A673 (cell line): ENCODE results near the gene PRMT9. TPM values are rescaled to one million over a fixed set of nuclear protein-coding genes. Genes with fewer than 3 reads are reported as not detected.

Experiments used
- BruUV-seq: library from RNA; stranded (reverse); fragments of 400-500 nt; replicated peaks from 2 replicates; lab custom pipeline; 2021; lab: Mats Ljungman, UMichigan
- CTCF ChIA-PET: fragments of 300-600 bp; sonication (Branson Sonifier 250); formaldehyde crosslinking; loops from one replicate; lab custom pipeline; 2022; ENCODE audit warnings: antibody characterized with exemption; lab: Charles Lee
- POLR2A ChIA-PET: fragments of 300-600 bp; sonication (Branson Sonifier 250); formaldehyde crosslinking; loops from one replicate; lab custom pipeline; 2022; ENCODE audit warnings: antibody characterized with exemption; ENCODE audit not compliant: low non-redundant PET; lab: Charles Lee
- DNase-seq: peaks from one replicate; pipeline ENCODE4 v3.0.0-alpha.2; 2015; ENCODE audit warnings: low spot score
- H3K27ac ChIP-seq: fragments of 200-600 bp; sonication (generic); 2 replicates; pipeline ENCODE4 v1.5.1; 2016; ENCODE audit warnings: mixed run types, low read depth, mild to moderate bottlenecking, mixed read lengths, antibody characterized with exemption, low read length; ENCODE audit not compliant: poor library complexity, severe bottlenecking
- H3K27me3 ChIP-seq: fragments of 200-600 bp; sonication (generic); replicated peaks from 2 replicates; pipeline ENCODE4 v1.6.1; 2017; ENCODE audit warnings: mixed run types, low read depth, mild to moderate bottlenecking, mixed read lengths, antibody characterized with exemption, low read length; ENCODE audit not compliant: insufficient read depth, poor library complexity
- H3K36me3 ChIP-seq: fragments of 200-600 bp; sonication (generic); 2 replicates; pipeline ENCODE4 v1.6.1; 2016; ENCODE audit warnings: mixed run types, mild to moderate bottlenecking, mixed read lengths, antibody characterized with exemption, low read length; ENCODE audit not compliant: insufficient read depth, poor library complexity, severe bottlenecking
- H3K4me1 ChIP-seq: fragments of 200-600 bp; sonication (generic); 2 replicates; pipeline ENCODE4 v1.6.1; 2017; ENCODE audit warnings: mixed run types, mild to moderate bottlenecking, mixed read lengths, antibody characterized with exemption, low read length; ENCODE audit not compliant: insufficient read depth, poor library complexity, severe bottlenecking
- H3K4me3 ChIP-seq: fragments of 200-600 bp; sonication (generic); 2 replicates; pipeline ENCODE4 v1.5.1; 2016; ENCODE audit warnings: low read depth, mixed run types, mild to moderate bottlenecking, mixed read lengths, low read length; ENCODE audit not compliant: poor library complexity, severe bottlenecking
- H3K9me3 ChIP-seq: fragments of 200-600 bp; sonication (generic); 2 replicates; pipeline ENCODE4 v1.6.1; 2016; ENCODE audit warnings: mixed run types, low read depth, mild to moderate bottlenecking, mixed read lengths, antibody characterized with exemption, low read length; ENCODE audit not compliant: poor library complexity, severe bottlenecking
- CTCF ChIP-seq: fragments of 300-800, 200-600 bp; sonication (generic); conservative IDR thresholded peaks from 2 replicates; pipeline ENCODE4 v1.5.1; 2017; ENCODE audit warnings: low read depth, mild to moderate bottlenecking, antibody characterized with exemption, low read length, moderate library complexity, mixed read lengths
- EZH2 ChIP-seq: fragments of 200-600 bp; sonication (generic); IDR thresholded peaks from 2 replicates; pipeline ENCODE4 v1.6.1; 2017; ENCODE audit warnings: borderline replicate concordance, low read depth, mild to moderate bottlenecking, mixed read lengths, antibody characterized with exemption, low read length; ENCODE audit not compliant: poor library complexity, severe bottlenecking
- intact Hi-C: fragments of 100-400 bp; cut with micrococcal nuclease; formaldehyde crosslinking; loops from one replicate; pipeline ENCODE4 v1.10.0; 2022; ENCODE audit not compliant: unreplicated experiment
- total RNA-seq: library from RNA; stranded (reverse); gene quantifications from 2 replicates; pipeline ENCODE4 v1.2.3, GENCODE V29; 2021

PRMT9 gene
- total RNA-seq, 1 experiment from 2014 or later: 11.2 TPM

- no peak overlapping the region for H3K27ac ChIP-seq
- ChIA-PET CTCF (interaction anchor here (0.6 kb wide), 1 partner anchor 224 kb away, joined by 6 read pairs; no protein-coding TSS in a partner anchor), POLR2A (no interaction called here)
- no peaks in the 10 kb centered on the region for H3K9me3 ChIP-seq
- no TSS peak for BruUV-seq
- H3K4me3 ChIP-seq: no peak overlapping the region
- no peak for DNase-seq
- peaks cover under 1% of the 10 kb centered on the region for H3K36me3 ChIP-seq
- no peaks in the 10 kb centered on the region for H3K27me3 ChIP-seq
- H3K4me1 ChIP-seq: no peaks in the 10 kb centered on the region
- intact Hi-C loops: no loop called here
- TF ChIP-seq CTCF (no peak), EZH2 (no peak)
Observed at GRCh38 chr4:147643616-147644015, 40.3 kb downstream of the PRMT9 start.

GRCh38 chr4:147640331-147640730, 43.6 kb downstream of the PRMT9 start:
- ChIA-PET CTCF (no interaction called here), POLR2A (no interaction called here)
- DNase-seq: no peak

GRCh38 chr4:147639388-147639787, 44.6 kb downstream of the PRMT9 start:
- DNase-seq: no peak
- ChIA-PET POLR2A (no interaction called here), CTCF (no interaction called here)
- TF ChIP-seq EZH2 (no peak), CTCF (no peak)
- H3K27ac ChIP-seq: no peak overlapping the region
- H3K4me1 ChIP-seq: no peaks in the 10 kb centered on the region
- H3K4me3 ChIP-seq: no peak overlapping the region
- no TSS peak for BruUV-seq
- H3K9me3 ChIP-seq: peaks cover 7% of the 10 kb centered on the region
- no peaks in the 10 kb centered on the region for H3K27me3 ChIP-seq
- intact Hi-C loops: no loop called here
- peaks cover 38% of the 10 kb centered on the region for H3K36me3 ChIP-seq

More at GRCh38 chr4:147640331-147640730, 43.6 kb downstream of the PRMT9 start:
- no peaks in the 10 kb centered on the region for H3K4me1 ChIP-seq
- intact Hi-C loops: no loop called here
- H3K27me3 ChIP-seq: no peaks in the 10 kb centered on the region
- H3K9me3 ChIP-seq: peaks cover 7% of the 10 kb centered on the region
- no TSS peak for BruUV-seq
- TF ChIP-seq EZH2: no peak
- TF ChIP-seq CTCF: no peak
- H3K4me3 ChIP-seq: no peak overlapping the region
- H3K36me3 ChIP-seq: peaks cover 29% of the 10 kb centered on the region
- no peak overlapping the region for H3K27ac ChIP-seq
